Gastrocnemius medialis (tissue), 4 donors: ENCODE results near the gene DPF1.

ENCODE experiments used
- POLR2A ChIP-seq, 2 donors: fragments of 450-650 bp; IDR thresholded peaks; one replicate each; pipeline ENCODE4 v1.6.1; 2017; ENCODE audit warnings: antibody characterized with exemption in 2 of 2, mild to moderate bottlenecking in 2 of 2, moderate library complexity in 2 of 2
- TF ChIP-seq, protein P1 (sequence below), 5 experiments: fragments of 450-650 bp in 3 of 5; fragments of 200-600 bp in 2 of 5; sonication (generic) in 2 of 5; IDR thresholded peaks in 4 of 5; conservative IDR thresholded peaks in 1 of 5; 1 replicate in 4 of 5; 2 replicates in 1 of 5; pipeline ENCODE4 v1.5.1; 2016 to 2019; ENCODE audit warnings: antibody characterized with exemption in 5 of 5, mild to moderate bottlenecking in 3 of 5, moderate library complexity in 3 of 5

DNA sequence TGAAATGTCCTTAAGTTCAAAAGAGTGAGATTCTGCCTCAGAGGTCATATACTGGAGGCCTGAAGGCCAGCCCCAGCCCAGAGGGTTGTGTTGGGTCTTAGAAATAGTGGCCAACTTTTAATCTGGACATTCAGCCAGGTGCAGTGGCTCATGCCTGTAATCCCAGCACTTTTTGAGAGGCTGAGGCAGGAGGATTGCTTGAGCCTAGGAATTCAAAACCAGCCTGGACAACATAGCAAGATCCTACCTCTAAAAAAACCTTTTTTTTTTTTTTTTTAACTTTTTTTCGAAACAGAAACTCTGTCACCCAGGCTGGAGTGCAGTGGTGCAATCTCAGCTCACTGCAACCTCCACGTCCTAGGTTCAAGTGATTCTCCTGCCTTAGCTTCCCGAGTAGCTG lies 15.5 kb downstream of the DPF1 start:
- TF ChIP-seq POLR2A (IDR thresholded peaks at IDR 0.05), result no peak
- TF ChIP-seq, protein P1, sequence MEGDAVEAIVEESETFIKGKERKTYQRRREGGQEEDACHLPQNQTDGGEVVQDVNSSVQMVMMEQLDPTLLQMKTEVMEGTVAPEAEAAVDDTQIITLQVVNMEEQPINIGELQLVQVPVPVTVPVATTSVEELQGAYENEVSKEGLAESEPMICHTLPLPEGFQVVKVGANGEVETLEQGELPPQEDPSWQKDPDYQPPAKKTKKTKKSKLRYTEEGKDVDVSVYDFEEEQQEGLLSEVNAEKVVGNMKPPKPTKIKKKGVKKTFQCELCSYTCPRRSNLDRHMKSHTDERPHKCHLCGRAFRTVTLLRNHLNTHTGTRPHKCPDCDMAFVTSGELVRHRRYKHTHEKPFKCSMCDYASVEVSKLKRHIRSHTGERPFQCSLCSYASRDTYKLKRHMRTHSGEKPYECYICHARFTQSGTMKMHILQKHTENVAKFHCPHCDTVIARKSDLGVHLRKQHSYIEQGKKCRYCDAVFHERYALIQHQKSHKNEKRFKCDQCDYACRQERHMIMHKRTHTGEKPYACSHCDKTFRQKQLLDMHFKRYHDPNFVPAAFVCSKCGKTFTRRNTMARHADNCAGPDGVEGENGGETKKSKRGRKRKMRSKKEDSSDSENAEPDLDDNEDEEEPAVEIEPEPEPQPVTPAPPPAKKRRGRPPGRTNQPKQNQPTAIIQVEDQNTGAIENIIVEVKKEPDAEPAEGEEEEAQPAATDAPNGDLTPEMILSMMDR (IDR thresholded peaks at IDR 0.05 in 4 of 5, conservative IDR thresholded peaks at IDR 0.05 in 1 of 5), result no peak
